H9 (cell line): ENCODE measurements around the gene ANTXR2. TPM values are rescaled to one million over a fixed set of nuclear protein-coding genes. Genes with fewer than 3 reads are reported as not detected.

Source experiments
- DNase-seq: peaks from one replicate; pipeline ENCODE4 v3.0.0-alpha.2; 2017
- H2AFZ ChIP-seq: one replicate; pipeline ENCODE4 v1.6.1; 2013; ENCODE audit warnings: mild to moderate bottlenecking, low read length, control low read depth, moderate library complexity
- H2AK5ac ChIP-seq: 2 replicates; pipeline ENCODE4 v1.6.1; 2013; ENCODE audit warnings: low read length, control low read depth, mixed read lengths; ENCODE audit not compliant: insufficient read length
- H2BK120ac ChIP-seq: one replicate; pipeline ENCODE4 v1.6.1; 2013; ENCODE audit warnings: low read depth, mild to moderate bottlenecking, low read length, control low read depth, inconsistent platforms; ENCODE audit not compliant: poor library complexity, severe bottlenecking
- H2BK12ac ChIP-seq: 2 replicates; pipeline ENCODE4 v1.6.1; 2013; ENCODE audit warnings: low read length, control low read depth, mixed read lengths, low read depth; ENCODE audit not compliant: insufficient read length
- H2BK15ac ChIP-seq: 2 replicates; pipeline ENCODE4 v1.6.1; 2013; ENCODE audit warnings: low read depth, low read length, control low read depth
- H2BK20ac ChIP-seq: one replicate; pipeline ENCODE4 v1.6.1; 2013; ENCODE audit warnings: low read depth, mild to moderate bottlenecking, low read length, control low read depth, inconsistent platforms; ENCODE audit not compliant: poor library complexity, severe bottlenecking
- H2BK5ac ChIP-seq: 2 replicates; pipeline ENCODE4 v1.6.1; 2013; ENCODE audit warnings: low read length, control low read depth, mixed read lengths; ENCODE audit not compliant: insufficient read length
- H3K14ac ChIP-seq: 2 replicates; pipeline ENCODE4 v1.6.1; 2013; ENCODE audit warnings: low read length, control low read depth; ENCODE audit not compliant: insufficient read depth
- H3K18ac ChIP-seq: 2 replicates; pipeline ENCODE4 v1.6.1; 2013; ENCODE audit warnings: low read depth, mild to moderate bottlenecking, mixed read lengths, low read length, control low read depth; ENCODE audit not compliant: insufficient read length
- H3K23ac ChIP-seq: 2 replicates; pipeline ENCODE4 v1.6.1; 2013; ENCODE audit warnings: low read length, control low read depth, mixed read lengths, low read depth; ENCODE audit not compliant: insufficient read length
- H3K23me2 ChIP-seq: 2 replicates; pipeline ENCODE4 v1.6.1; 2013; ENCODE audit warnings: low read depth, mild to moderate bottlenecking, mixed read lengths, low read length, control low read depth; ENCODE audit not compliant: insufficient read length, poor library complexity, severe bottlenecking
- H3K27ac ChIP-seq: 2 replicates; pipeline ENCODE4 v1.5.1; 2013; ENCODE audit warnings: low read length, control low read depth, mixed read lengths, low read depth; ENCODE audit not compliant: insufficient read length
- H3K27me3 ChIP-seq: 2 replicates; pipeline ENCODE4 v1.6.1; 2013; ENCODE audit warnings: low read length, control low read depth, inconsistent platforms; ENCODE audit not compliant: insufficient read depth
- H3K4ac ChIP-seq: 2 replicates; pipeline ENCODE4 v1.6.1; 2013; ENCODE audit warnings: low read depth, mild to moderate bottlenecking, control low read depth, inconsistent platforms, low read length, moderate library complexity
- H3K4me1 ChIP-seq: 2 replicates; pipeline ENCODE4 v1.6.1; 2013; ENCODE audit warnings: low read length, control low read depth, inconsistent platforms; ENCODE audit not compliant: insufficient read depth
- H3K4me2 ChIP-seq: 2 replicates; pipeline ENCODE4 v1.6.1; 2013; ENCODE audit warnings: low read length, control low read depth, mixed read lengths; ENCODE audit not compliant: insufficient read length, insufficient read depth
- H3K56ac ChIP-seq: 2 replicates; pipeline ENCODE4 v1.6.1; 2013; ENCODE audit warnings: low read depth, mild to moderate bottlenecking, mixed read lengths, low read length, control low read depth; ENCODE audit not compliant: insufficient read length
- H3K79me1 ChIP-seq: 2 replicates; pipeline ENCODE4 v1.6.1; 2013; ENCODE audit warnings: low read depth, mild to moderate bottlenecking, moderate library complexity, low read length, control low read depth, inconsistent platforms; ENCODE audit not compliant: insufficient read depth, poor library complexity, severe bottlenecking
- H3K79me2 ChIP-seq: 2 replicates; pipeline ENCODE4 v1.6.1; 2013; ENCODE audit warnings: low read length, control low read depth, inconsistent platforms; ENCODE audit not compliant: insufficient read depth
- H3K9ac ChIP-seq: 2 replicates; pipeline ENCODE4 v1.6.1; 2013; ENCODE audit warnings: low read length, control low read depth, mixed read lengths; ENCODE audit not compliant: insufficient read length; ENCODE audit errors: extremely low read depth
- H3K9me3 ChIP-seq: one replicate; pipeline ENCODE4 v1.6.1; 2013; ENCODE audit warnings: low read depth, low read length, inconsistent platforms; ENCODE audit not compliant: control insufficient read depth
- H3T11ph ChIP-seq: one replicate; pipeline ENCODE4 v1.6.1; 2013; ENCODE audit warnings: mild to moderate bottlenecking, low read length, control low read depth, inconsistent platforms
- H4K20me1 ChIP-seq: one replicate; pipeline ENCODE4 v1.6.1; 2013; ENCODE audit not compliant: control insufficient read depth, insufficient read length, insufficient read depth
- H4K5ac ChIP-seq: 2 replicates; pipeline ENCODE4 v1.6.1; 2013; ENCODE audit warnings: low read depth, mild to moderate bottlenecking, mixed read lengths, low read length, control low read depth; ENCODE audit not compliant: insufficient read length
- H4K8ac ChIP-seq: replicated peaks from 2 replicates; pipeline ENCODE4 v1.6.1; 2013; ENCODE audit warnings: low read length, control low read depth, mixed read lengths, low read depth; ENCODE audit not compliant: insufficient read length
- H4K91ac ChIP-seq: 2 replicates; pipeline ENCODE4 v1.6.1; 2013; ENCODE audit warnings: low read depth, mild to moderate bottlenecking, moderate library complexity, mixed read lengths, low read length, control low read depth; ENCODE audit not compliant: insufficient read length
- H3K27ac Mint-ChIP-seq, 3 experiments: 2 replicates in 2 of 3; 3 replicates in 1 of 3; pipeline ENCODE4 v1.8.0; 2020 to 2021; ENCODE audit warnings: mixed read lengths in 3 of 3, mild to moderate bottlenecking in 1 of 3, moderate library complexity in 1 of 3
- H3K27me3 Mint-ChIP-seq: 2 replicates; pipeline ENCODE4 v1.8.0; 2021; ENCODE audit warnings: low read depth, mild to moderate bottlenecking, moderate library complexity, mixed read lengths
- H3K36me3 Mint-ChIP-seq, 3 experiments: 2 replicates in 2 of 3; 3 replicates in 1 of 3; pipeline ENCODE4 v1.8.0; 2020 to 2021; ENCODE audit warnings: low read depth in 3 of 3, mixed read lengths in 3 of 3; ENCODE audit not compliant: insufficient read depth in 1 of 3
- H3K4me1 Mint-ChIP-seq, 2 experiments: 2 replicates each; pipeline ENCODE4 v1.8.0; 2020; ENCODE audit warnings: mixed read lengths in 2 of 2
- H3K4me3 Mint-ChIP-seq, 2 experiments: 2 replicates in 1 of 2; 3 replicates in 1 of 2; pipeline ENCODE4 v1.8.0; 2020 to 2021; ENCODE audit warnings: mild to moderate bottlenecking in 2 of 2, mixed read lengths in 2 of 2, moderate library complexity in 1 of 2
- H3K9me3 Mint-ChIP-seq, 2 experiments: 2 replicates in 1 of 2; 3 replicates in 1 of 2; pipeline ENCODE4 v1.8.0; 2020; ENCODE audit warnings: mild to moderate bottlenecking in 2 of 2, mixed read lengths in 2 of 2, moderate library complexity in 1 of 2
- CTCF ChIP-seq: fragments of 200-600 bp; sonication (generic); conservative IDR thresholded peaks from 3 replicates; pipeline ENCODE4 v1.8.0; 2021; ENCODE audit warnings: antibody characterized with exemption, mild to moderate bottlenecking
- WGBS: extraction: QIAGEN DNeasy Blood & Tissue Kit; methylation state at CpG from one replicate; pipeline ENCODE4 v1.1.7; 2013; ENCODE audit warnings: missing lambda C conversion rate, low lambda C conversion rate, mixed read lengths; ENCODE audit not compliant: insufficient read length; ENCODE audit errors: extremely low coverage; 5-methylcytosine and 5-hydroxymethylcytosine counted together
- total RNA-seq: library from RNA; stranded (reverse); gene quantifications from 2 replicates; pipeline ENCODE4 v1.2.1, GENCODE V29; 2021

The ANTXR2 gene
- total RNA-seq, 1 experiment from 2014 or later, result 4.7 TPM

DNA sequence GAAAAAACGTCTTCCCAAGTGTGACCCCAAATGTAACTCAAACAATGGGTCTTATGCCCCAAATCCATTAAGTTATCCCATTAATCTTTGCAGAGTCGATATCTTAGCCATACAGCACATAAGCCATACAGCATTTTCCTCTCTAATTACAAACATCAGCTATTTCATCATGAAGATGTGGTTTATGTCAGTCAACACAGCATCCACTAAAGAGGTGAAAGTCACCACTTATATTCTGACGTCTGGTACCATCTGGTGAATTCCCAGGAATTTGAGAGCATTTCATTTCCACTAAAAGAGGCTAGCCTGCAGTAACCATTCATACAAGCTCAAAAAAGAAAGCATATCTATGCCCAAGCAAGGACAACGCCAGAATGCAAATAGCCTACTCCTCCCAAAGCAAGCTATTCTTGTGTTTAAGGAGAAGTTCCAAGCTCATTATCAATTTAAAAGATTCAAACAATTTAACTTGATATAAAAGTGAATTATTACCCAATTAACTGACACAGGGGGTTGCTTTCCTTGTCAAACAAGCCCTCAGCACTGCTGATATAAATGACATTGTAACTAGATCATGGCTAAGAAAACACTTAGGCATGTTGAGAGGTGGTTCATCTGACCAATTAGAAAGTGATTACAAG, 203.3 kb downstream of the ANTXR2 start:
- no peak overlapping the region for H3K27ac Mint-ChIP-seq
- Histone ChIP-seq H3K9ac (no peak overlapping the region), H3K79me1 (no peaks in the 10 kb centered on the region), H2BK12ac (no peak overlapping the region), H3K27ac (no peak overlapping the region), H3K27me3 (no peaks in the 10 kb centered on the region; the same call in 1 of the 2 replicates), H3K79me2 (no peaks in the 10 kb centered on the region), H4K5ac (no peak overlapping the region), H2AK5ac (no peak overlapping the region), H3K4ac (no peak overlapping the region), H3K4me2 (no peak overlapping the region), H2BK20ac (no peak overlapping the region), H2BK15ac (no peak overlapping the region), H3K9me3 (no peaks in the 10 kb centered on the region), H2BK5ac (no peak overlapping the region), H3K23ac (no peak overlapping the region), H3K23me2 (no peaks in the 10 kb centered on the region), H3K56ac (no peak overlapping the region), H4K20me1 (no peaks in the 10 kb centered on the region), H2BK120ac (no peak overlapping the region), H3K4me1 (no peaks in the 10 kb centered on the region), H2AFZ (no peak overlapping the region), H3K14ac (no peak overlapping the region), H4K91ac (no peak overlapping the region), H3T11ph (no peak overlapping the region), H4K8ac (no peak overlapping the region), H3K18ac (no peak overlapping the region)
- no peak for DNase-seq
- no peak for TF ChIP-seq CTCF
- no peaks in the 10 kb centered on the region for H3K9me3 Mint-ChIP-seq
- no peak overlapping the region for H3K4me3 Mint-ChIP-seq
- WGBS, result no CpG with 5 or more reads among the region's 4 CpGs
- no peaks in the 10 kb centered on the region for H3K36me3 Mint-ChIP-seq
- no peaks in the 10 kb centered on the region for H3K27me3 Mint-ChIP-seq
- H3K4me1 Mint-ChIP-seq, result no peaks in the 10 kb centered on the region
